IPS-15b (cell line): ENCODE results near the gene ZNF184.

Experiments
- H3K27me3 ChIP-seq: one replicate; pipeline ENCODE4 v1.6.1; 2013; ENCODE audit warnings: low read length; ENCODE audit not compliant: control insufficient read depth, insufficient read depth
- H3K36me3 ChIP-seq: one replicate; pipeline ENCODE4 v1.6.1; 2013; ENCODE audit warnings: low read length; ENCODE audit not compliant: control insufficient read depth, insufficient read depth
- H3K4me1 ChIP-seq: one replicate; pipeline ENCODE4 v1.6.1; 2013; ENCODE audit warnings: mild to moderate bottlenecking, low read length; ENCODE audit not compliant: control insufficient read depth, insufficient read depth
- H3K4me3 ChIP-seq: one replicate; pipeline ENCODE4 v1.5.1; 2013; ENCODE audit warnings: low read depth, low read length
- H3K9ac ChIP-seq: one replicate; pipeline ENCODE4 v1.6.1; 2013; ENCODE audit warnings: low read depth, mild to moderate bottlenecking, low read length
- H3K9me3 ChIP-seq: one replicate; pipeline ENCODE4 v1.6.1; 2013; ENCODE audit warnings: mild to moderate bottlenecking, low read length; ENCODE audit not compliant: control insufficient read depth, insufficient read depth

ZNF184 gene

DNA sequence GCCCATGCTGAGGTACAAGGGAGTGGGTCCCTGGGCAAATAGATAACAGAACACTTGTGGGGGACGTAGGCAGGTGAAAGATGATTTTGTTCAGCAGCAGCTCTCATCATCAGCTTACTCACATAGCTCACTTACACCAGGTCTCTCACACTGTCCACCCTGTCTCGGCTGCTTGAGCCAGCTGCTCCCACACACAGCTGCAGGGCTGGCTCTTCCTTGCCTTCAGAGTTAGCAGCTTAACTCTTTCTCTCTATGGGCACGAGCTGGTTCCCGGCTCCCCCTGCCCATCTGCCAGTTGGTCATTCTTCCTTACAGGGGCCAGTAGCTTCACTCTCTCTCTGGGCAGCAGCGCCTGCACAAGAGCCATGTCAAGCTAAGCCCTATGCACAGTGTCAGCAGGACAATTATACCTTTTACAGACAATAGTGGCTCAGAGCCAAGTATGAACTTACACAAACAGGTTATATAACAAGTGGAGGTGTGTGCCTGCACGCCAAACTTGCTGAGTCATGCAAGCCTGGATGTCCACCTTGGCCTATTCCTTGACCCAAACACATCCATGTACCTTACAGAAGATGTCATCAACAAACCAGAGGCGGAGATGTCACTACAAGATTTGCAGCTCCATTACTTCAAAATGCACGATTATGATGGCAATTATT lies 65.6 kb downstream of the ZNF184 start:
- Histone ChIP-seq H3K27me3 (no peaks in the 10 kb centered on the region), H3K9me3 (no peaks in the 10 kb centered on the region), H3K9ac (no peak overlapping the region), H3K4me1 (no peaks in the 10 kb centered on the region), H3K4me3 (no peak overlapping the region), H3K36me3 (no peaks in the 10 kb centered on the region)

DNA sequence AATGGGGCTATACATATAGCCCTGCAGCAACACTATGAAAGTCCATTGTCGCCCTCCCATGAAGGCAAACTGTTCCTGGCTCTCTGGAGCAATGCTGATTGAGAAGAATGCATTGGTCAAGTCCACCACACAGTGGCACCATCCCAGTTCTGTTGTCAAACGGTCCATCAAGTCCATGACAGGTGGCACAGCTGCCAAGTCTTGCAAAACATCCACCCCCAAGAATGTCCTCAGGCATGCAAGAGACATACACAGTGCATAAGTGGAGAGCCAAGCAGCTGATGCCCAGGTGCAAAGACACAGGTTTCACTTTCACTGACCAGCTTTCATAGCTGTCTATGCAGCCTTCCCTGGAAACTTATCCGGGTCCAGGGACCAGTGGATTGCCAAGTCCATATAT lies 66.8 kb downstream of the ZNF184 start:
- H3K36me3 ChIP-seq: no peaks in the 10 kb centered on the region
- no peaks in the 10 kb centered on the region for H3K27me3 ChIP-seq
- H3K4me3 ChIP-seq: no peak overlapping the region
- no peak overlapping the region for H3K9ac ChIP-seq
- no peaks in the 10 kb centered on the region for H3K4me1 ChIP-seq
- no peaks in the 10 kb centered on the region for H3K9me3 ChIP-seq

DNA sequence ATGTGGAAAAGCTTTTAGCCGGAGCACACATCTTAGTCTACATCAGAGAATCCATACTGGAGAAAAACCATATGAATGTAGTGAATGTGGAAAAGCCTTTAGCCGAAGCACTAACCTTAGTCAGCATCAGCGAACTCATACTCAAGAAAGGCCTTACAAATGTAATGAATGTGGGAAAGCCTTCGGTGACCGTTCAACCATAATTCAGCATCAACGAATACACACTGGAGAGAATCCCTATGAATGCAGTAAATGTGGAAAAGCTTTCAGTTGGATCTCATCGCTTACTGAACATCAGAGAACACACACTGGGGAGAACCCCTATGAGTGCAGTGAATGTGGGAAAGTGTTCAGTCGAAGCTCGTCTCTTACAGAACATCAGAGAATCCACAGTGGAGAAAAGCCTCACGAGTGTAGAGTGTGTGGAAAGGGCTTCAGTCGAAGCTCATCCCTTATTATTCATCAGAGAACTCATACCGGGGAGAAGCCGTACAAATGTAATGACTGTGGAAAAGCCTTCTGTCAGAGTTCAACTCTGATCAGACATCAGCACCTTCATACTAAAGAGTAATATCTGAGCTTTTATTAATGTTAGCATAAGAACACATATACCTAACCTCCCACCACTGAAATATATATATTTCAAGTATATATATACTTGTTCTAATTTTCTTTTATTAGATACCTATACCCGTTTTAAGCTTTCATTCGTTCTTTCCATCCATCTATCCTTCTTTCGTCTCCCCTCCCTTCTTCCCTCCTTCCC lies 71.8 kb downstream of the ZNF184 start:
- H3K4me3 ChIP-seq: no peak overlapping the region
- peaks cover 16% of the 10 kb centered on the region for H3K9me3 ChIP-seq
- peaks cover 7% of the 10 kb centered on the region for H3K36me3 ChIP-seq

More for the DNA sequence above, 71.8 kb downstream of the ZNF184 start:
- Histone ChIP-seq H3K4me1 (no peaks in the 10 kb centered on the region), H3K27me3 (no peaks in the 10 kb centered on the region), H3K9ac (no peak overlapping the region)
